WTC11 (cell line): ENCODE data around the gene UBALD1. TPM values are rescaled to one million over a fixed set of nuclear protein-coding genes. Genes with fewer than 3 reads are reported as not detected.

Source experiments
- ATAC-seq: fragments of 200-7000 bp; cut with Tn5 transposase; 2 replicates; pipeline ENCODE4 v1.10.0; 2021; ENCODE audit warnings: mild to moderate bottlenecking, moderate library complexity
- CTCF ChIA-PET: fragments of 300-600 bp; sonication (Branson Sonifier 250); formaldehyde crosslinking; loops from one replicate; lab custom pipeline; 2021; ENCODE audit warnings: antibody characterized with exemption; lab: Charles Lee
- POLR2A ChIA-PET: fragments of 350-600 bp; sonication (Branson Sonifier 250); formaldehyde crosslinking; loops from one replicate; lab custom pipeline; 2021; ENCODE audit warnings: antibody characterized with exemption; lab: Charles Lee
- DNase-seq: peaks from one replicate; pipeline ENCODE4 v3.0.0; 2021; ENCODE audit warnings: low spot score
- H3K27ac Mint-ChIP-seq: 2 replicates; pipeline ENCODE4 v1.8.0; 2021; ENCODE audit warnings: mixed read lengths
- H3K27me3 Mint-ChIP-seq: 2 replicates; pipeline ENCODE4 v1.8.0; 2021; ENCODE audit warnings: low read depth, mild to moderate bottlenecking, moderate library complexity, mixed read lengths
- H3K36me3 Mint-ChIP-seq: 2 replicates; pipeline ENCODE4 v1.8.0; 2021; ENCODE audit warnings: mixed read lengths
- H3K4me1 Mint-ChIP-seq: 2 replicates; pipeline ENCODE4 v1.8.0; 2022; ENCODE audit warnings: mixed read lengths
- H3K4me3 Mint-ChIP-seq: 2 replicates; pipeline ENCODE4 v1.8.0; 2021; ENCODE audit warnings: mild to moderate bottlenecking, moderate library complexity, mixed read lengths
- H3K9me3 Mint-ChIP-seq: 2 replicates; pipeline ENCODE4 v1.8.0; 2021; ENCODE audit warnings: mixed read lengths
- ATF1 ChIP-seq: sonication (generic); formaldehyde crosslinking; IDR thresholded peaks from 2 replicates; pipeline ENCODE4 v1.8.1; 2023; ENCODE audit warnings: mild to moderate bottlenecking, moderate library complexity, missing genetic modification reagents
- ATF3 ChIP-seq: sonication (generic); formaldehyde crosslinking; conservative IDR thresholded peaks from 2 replicates; pipeline ENCODE4 v1.8.1; 2022; ENCODE audit warnings: mild to moderate bottlenecking, missing genetic modification reagents
- CTCF ChIP-seq: fragments of 200-600 bp; IDR thresholded peaks from 2 replicates; pipeline ENCODE4 v1.8.0; 2022; ENCODE audit warnings: antibody characterized with exemption
- HMGA2 ChIP-seq: fragments of 250-450 bp; sonication (Bioruptor Pico); IDR thresholded peaks from 2 replicates; pipeline ENCODE4 v1.4.0; 2021; ENCODE audit warnings: mild to moderate bottlenecking, moderate library complexity
- MXD4 ChIP-seq: fragments of 250-450 bp; sonication (Bioruptor Pico); IDR thresholded peaks from 2 replicates; pipeline ENCODE4 v1.8.0; 2021; ENCODE audit warnings: mild to moderate bottlenecking, moderate library complexity, borderline replicate concordance
- TEAD1 ChIP-seq: sonication (generic); formaldehyde crosslinking; IDR thresholded peaks from 2 replicates; pipeline ENCODE4 v1.8.0; 2022; ENCODE audit warnings: mild to moderate bottlenecking, missing genetic modification reagents
- TEAD4 ChIP-seq: sonication (generic); formaldehyde crosslinking; IDR thresholded peaks from 2 replicates; pipeline ENCODE4 v1.8.0; 2022; ENCODE audit warnings: mild to moderate bottlenecking, missing genetic modification reagents
- TP53 ChIP-seq: sonication (generic); formaldehyde crosslinking; IDR thresholded peaks from 2 replicates; pipeline ENCODE4 v1.8.1; 2023; ENCODE audit warnings: mild to moderate bottlenecking, missing genetic modification reagents
- ZNF138 ChIP-seq: sonication (generic); formaldehyde crosslinking; conservative IDR thresholded peaks from 2 replicates; pipeline ENCODE4 v1.8.1; 2022; ENCODE audit warnings: mild to moderate bottlenecking, moderate library complexity, missing genetic modification reagents
- ZNF232 ChIP-seq: sonication (generic); formaldehyde crosslinking; IDR thresholded peaks from 2 replicates; pipeline ENCODE4 v1.8.0; 2022; ENCODE audit warnings: mild to moderate bottlenecking, missing genetic modification reagents
- ZNF263 ChIP-seq: sonication (generic); formaldehyde crosslinking; IDR thresholded peaks from 2 replicates; pipeline ENCODE4 v1.8.1; 2022; ENCODE audit warnings: low read depth, mild to moderate bottlenecking, moderate library complexity, missing genetic modification reagents
- ZNF671 ChIP-seq: fragments of 250-450 bp; sonication (Bioruptor Pico); IDR thresholded peaks from 2 replicates; pipeline ENCODE4 v1.8.0; 2021; ENCODE audit warnings: mild to moderate bottlenecking
- total RNA-seq: library from RNA; stranded (reverse); gene quantifications from 3 replicates; pipeline ENCODE4 v1.2.3, GENCODE V29; 2021
- TF ChIP-seq, protein P1 (sequence below): sonication (generic); formaldehyde crosslinking; IDR thresholded peaks from 2 replicates; pipeline ENCODE4 v1.8.0; 2022; ENCODE audit warnings: missing genetic modification reagents
- TF ChIP-seq, protein P2 (sequence below): fragments of 250-450 bp; sonication (Bioruptor Pico); IDR thresholded peaks from 2 replicates; pipeline ENCODE4 v1.9.0; 2021; ENCODE audit warnings: mild to moderate bottlenecking
- TF ChIP-seq, protein P3 (sequence below): sonication (generic); formaldehyde crosslinking; IDR thresholded peaks from 2 replicates; pipeline ENCODE4 v1.8.1; 2022; ENCODE audit warnings: low read depth, missing genetic modification reagents, borderline replicate concordance
- TF ChIP-seq, protein P4 (sequence below): sonication (generic); formaldehyde crosslinking; IDR thresholded peaks from 2 replicates; pipeline ENCODE4 v1.8.1; 2023; ENCODE audit warnings: mild to moderate bottlenecking, missing genetic modification reagents, borderline replicate concordance
- TF ChIP-seq, protein P5 (sequence below): sonication (generic); formaldehyde crosslinking; IDR thresholded peaks from 2 replicates; pipeline ENCODE4 v1.8.1; 2022; ENCODE audit warnings: mild to moderate bottlenecking, missing genetic modification reagents, moderate library complexity, borderline replicate concordance

The UBALD1 gene
- total RNA-seq, 1 experiment from 2014 or later, result 56.8 TPM

DNA sequence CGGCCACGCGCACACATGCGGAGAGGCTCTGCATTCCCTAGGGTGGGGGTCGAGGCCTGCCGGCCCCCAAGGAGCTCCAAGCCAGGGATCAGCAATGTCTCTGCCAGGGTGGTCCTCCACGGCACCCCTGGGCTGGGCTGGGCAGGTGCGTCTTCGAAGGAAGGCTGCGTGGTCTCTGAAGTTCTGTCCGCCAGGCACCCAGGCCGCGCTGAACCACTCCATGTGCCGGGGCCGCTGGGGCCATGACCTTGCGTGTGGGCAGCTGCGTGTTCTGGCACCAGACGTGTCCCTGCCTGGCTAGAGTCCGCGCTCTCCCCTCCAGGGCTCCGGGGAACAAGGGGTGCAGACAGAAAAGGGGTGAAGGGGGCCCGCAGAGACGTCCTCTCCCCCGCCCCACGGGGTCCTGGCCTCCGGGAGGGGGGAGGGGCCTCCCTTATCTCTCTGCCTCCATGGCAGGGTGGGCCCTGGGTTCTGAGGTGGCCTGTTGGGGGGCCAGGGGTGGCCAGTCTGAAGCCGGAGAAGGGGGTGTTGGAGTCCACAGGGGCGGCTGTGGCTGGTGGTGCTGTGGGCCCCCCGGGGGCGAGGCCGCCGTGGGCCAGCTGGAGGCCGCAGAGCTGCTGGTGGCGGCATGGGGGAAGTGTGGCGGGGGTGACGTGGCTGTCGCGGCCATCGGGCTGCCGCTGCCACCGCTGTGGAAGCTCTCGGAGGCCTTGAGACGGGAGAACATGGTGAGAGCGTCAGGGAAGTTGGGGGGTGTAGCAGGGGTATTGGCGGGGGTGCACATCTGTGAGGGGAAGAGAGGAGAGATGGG lies 5.3 kb downstream of the UBALD1 start (continued):
- TF ChIP-seq, protein P1, sequence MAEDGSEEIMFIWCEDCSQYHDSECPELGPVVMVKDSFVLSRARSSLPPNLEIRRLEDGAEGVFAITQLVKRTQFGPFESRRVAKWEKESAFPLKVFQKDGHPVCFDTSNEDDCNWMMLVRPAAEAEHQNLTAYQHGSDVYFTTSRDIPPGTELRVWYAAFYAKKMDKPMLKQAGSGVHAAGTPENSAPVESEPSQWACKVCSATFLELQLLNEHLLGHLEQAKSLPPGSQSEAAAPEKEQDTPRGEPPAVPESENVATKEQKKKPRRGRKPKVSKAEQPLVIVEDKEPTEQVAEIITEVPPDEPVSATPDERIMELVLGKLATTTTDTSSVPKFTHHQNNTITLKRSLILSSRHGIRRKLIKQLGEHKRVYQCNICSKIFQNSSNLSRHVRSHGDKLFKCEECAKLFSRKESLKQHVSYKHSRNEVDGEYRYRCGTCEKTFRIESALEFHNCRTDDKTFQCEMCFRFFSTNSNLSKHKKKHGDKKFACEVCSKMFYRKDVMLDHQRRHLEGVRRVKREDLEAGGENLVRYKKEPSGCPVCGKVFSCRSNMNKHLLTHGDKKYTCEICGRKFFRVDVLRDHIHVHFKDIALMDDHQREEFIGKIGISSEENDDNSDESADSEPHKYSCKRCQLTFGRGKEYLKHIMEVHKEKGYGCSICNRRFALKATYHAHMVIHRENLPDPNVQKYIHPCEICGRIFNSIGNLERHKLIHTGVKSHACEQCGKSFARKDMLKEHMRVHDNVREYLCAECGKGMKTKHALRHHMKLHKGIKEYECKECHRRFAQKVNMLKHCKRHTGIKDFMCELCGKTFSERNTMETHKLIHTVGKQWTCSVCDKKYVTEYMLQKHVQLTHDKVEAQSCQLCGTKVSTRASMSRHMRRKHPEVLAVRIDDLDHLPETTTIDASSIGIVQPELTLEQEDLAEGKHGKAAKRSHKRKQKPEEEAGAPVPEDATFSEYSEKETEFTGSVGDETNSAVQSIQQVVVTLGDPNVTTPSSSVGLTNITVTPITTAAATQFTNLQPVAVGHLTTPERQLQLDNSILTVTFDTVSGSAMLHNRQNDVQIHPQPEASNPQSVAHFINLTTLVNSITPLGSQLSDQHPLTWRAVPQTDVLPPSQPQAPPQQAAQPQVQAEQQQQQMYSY (CRISPR knock-in tag), result no peak
- no peak for TF ChIP-seq ZNF232 (CRISPR knock-in tag)
- TF ChIP-seq, protein P2, sequence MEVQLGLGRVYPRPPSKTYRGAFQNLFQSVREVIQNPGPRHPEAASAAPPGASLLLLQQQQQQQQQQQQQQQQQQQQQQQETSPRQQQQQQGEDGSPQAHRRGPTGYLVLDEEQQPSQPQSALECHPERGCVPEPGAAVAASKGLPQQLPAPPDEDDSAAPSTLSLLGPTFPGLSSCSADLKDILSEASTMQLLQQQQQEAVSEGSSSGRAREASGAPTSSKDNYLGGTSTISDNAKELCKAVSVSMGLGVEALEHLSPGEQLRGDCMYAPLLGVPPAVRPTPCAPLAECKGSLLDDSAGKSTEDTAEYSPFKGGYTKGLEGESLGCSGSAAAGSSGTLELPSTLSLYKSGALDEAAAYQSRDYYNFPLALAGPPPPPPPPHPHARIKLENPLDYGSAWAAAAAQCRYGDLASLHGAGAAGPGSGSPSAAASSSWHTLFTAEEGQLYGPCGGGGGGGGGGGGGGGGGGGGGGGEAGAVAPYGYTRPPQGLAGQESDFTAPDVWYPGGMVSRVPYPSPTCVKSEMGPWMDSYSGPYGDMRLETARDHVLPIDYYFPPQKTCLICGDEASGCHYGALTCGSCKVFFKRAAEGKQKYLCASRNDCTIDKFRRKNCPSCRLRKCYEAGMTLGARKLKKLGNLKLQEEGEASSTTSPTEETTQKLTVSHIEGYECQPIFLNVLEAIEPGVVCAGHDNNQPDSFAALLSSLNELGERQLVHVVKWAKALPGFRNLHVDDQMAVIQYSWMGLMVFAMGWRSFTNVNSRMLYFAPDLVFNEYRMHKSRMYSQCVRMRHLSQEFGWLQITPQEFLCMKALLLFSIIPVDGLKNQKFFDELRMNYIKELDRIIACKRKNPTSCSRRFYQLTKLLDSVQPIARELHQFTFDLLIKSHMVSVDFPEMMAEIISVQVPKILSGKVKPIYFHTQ (CRISPR knock-in tag), result no peak
- TF ChIP-seq, protein P3, sequence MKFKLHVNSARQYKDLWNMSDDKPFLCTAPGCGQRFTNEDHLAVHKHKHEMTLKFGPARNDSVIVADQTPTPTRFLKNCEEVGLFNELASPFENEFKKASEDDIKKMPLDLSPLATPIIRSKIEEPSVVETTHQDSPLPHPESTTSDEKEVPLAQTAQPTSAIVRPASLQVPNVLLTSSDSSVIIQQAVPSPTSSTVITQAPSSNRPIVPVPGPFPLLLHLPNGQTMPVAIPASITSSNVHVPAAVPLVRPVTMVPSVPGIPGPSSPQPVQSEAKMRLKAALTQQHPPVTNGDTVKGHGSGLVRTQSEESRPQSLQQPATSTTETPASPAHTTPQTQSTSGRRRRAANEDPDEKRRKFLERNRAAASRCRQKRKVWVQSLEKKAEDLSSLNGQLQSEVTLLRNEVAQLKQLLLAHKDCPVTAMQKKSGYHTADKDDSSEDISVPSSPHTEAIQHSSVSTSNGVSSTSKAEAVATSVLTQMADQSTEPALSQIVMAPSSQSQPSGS (CRISPR knock-in tag), result no peak
- no peak for TF ChIP-seq MXD4 (CRISPR knock-in tag)

DNA sequence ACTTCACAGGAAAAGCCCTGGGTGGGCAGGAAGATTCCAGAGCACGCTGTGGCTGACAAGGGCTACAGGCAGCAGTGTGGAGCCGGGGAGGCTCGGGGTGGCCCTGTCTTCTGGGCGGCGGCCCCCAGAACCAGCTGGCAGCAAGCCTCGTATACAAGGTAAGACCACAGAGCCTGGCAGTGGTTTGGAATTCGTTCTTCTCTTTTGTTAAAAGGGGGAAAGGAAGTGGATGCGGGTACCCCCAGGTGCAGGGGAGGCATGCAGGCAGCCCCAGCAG lies 6.0 kb downstream of the UBALD1 start:
- H3K27ac Mint-ChIP-seq, result no peak overlapping the region
- ChIA-PET POLR2A (no interaction called here), CTCF (interaction anchor here (1.8 kb wide), 1 partner anchor 91 kb away, joined by 7 read pairs; no protein-coding TSS in a partner anchor)
- H3K4me3 Mint-ChIP-seq, result no peak overlapping the region
- TF ChIP-seq ATF3 (CRISPR knock-in tag), result no peak
- no peak for TF ChIP-seq TEAD1 (CRISPR knock-in tag)
- TF ChIP-seq TP53 (CRISPR knock-in tag), result no peak
- TF ChIP-seq ZNF138 (CRISPR knock-in tag), result no peak
- TF ChIP-seq, protein P4, sequence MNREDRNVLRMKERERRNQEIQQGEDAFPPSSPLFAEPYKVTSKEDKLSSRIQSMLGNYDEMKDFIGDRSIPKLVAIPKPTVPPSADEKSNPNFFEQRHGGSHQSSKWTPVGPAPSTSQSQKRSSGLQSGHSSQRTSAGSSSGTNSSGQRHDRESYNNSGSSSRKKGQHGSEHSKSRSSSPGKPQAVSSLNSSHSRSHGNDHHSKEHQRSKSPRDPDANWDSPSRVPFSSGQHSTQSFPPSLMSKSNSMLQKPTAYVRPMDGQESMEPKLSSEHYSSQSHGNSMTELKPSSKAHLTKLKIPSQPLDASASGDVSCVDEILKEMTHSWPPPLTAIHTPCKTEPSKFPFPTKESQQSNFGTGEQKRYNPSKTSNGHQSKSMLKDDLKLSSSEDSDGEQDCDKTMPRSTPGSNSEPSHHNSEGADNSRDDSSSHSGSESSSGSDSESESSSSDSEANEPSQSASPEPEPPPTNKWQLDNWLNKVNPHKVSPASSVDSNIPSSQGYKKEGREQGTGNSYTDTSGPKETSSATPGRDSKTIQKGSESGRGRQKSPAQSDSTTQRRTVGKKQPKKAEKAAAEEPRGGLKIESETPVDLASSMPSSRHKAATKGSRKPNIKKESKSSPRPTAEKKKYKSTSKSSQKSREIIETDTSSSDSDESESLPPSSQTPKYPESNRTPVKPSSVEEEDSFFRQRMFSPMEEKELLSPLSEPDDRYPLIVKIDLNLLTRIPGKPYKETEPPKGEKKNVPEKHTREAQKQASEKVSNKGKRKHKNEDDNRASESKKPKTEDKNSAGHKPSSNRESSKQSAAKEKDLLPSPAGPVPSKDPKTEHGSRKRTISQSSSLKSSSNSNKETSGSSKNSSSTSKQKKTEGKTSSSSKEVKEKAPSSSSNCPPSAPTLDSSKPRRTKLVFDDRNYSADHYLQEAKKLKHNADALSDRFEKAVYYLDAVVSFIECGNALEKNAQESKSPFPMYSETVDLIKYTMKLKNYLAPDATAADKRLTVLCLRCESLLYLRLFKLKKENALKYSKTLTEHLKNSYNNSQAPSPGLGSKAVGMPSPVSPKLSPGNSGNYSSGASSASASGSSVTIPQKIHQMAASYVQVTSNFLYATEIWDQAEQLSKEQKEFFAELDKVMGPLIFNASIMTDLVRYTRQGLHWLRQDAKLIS (CRISPR knock-in tag), result no peak
- no peak for TF ChIP-seq TEAD4 (CRISPR knock-in tag)
- TF ChIP-seq ZNF671 (CRISPR knock-in tag), result no peak
- no peak for TF ChIP-seq HMGA2
- no peak for TF ChIP-seq ZNF263
- no peak for TF ChIP-seq MXD4 (CRISPR knock-in tag)
- TF ChIP-seq, protein P5, sequence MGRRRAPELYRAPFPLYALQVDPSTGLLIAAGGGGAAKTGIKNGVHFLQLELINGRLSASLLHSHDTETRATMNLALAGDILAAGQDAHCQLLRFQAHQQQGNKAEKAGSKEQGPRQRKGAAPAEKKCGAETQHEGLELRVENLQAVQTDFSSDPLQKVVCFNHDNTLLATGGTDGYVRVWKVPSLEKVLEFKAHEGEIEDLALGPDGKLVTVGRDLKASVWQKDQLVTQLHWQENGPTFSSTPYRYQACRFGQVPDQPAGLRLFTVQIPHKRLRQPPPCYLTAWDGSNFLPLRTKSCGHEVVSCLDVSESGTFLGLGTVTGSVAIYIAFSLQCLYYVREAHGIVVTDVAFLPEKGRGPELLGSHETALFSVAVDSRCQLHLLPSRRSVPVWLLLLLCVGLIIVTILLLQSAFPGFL, result no peak
- no peak for TF ChIP-seq ATF1 (CRISPR knock-in tag)
- no peak for TF ChIP-seq CTCF
- DNase-seq, result no peak
- ATAC-seq, result no peak
- H3K27me3 Mint-ChIP-seq, result no peaks in the 10 kb centered on the region
- no peaks in the 10 kb centered on the region; the same call in 1 of the 2 replicates for H3K36me3 Mint-ChIP-seq
- peaks cover 17% of the 10 kb centered on the region for H3K4me1 Mint-ChIP-seq
- no peaks in the 10 kb centered on the region for H3K9me3 Mint-ChIP-seq
